ENCODE measurements around the gene SLC6A6. TPM values are rescaled to one million over a fixed set of nuclear protein-coding genes. Genes with fewer than 3 reads are reported as not detected.

Gene SLC6A6
- total RNA-seq, 4 donors from 2014 or later: 15.0 to 36.2 (median 23.7) TPM

GRCh38 chr3:14375192-14375591 is 27.2 kb upstream of the SLC6A6 start:
- TF ChIP-seq POLR2AphosphoS5 (IDR thresholded peaks at IDR 0.05) (no peak), EP300 (IDR thresholded peaks at IDR 0.05) (no peak), POLR2A (IDR thresholded peaks at IDR 0.05; ENCODE audit: low read depth) (no peak)
- TF ChIP-seq, protein P1, sequence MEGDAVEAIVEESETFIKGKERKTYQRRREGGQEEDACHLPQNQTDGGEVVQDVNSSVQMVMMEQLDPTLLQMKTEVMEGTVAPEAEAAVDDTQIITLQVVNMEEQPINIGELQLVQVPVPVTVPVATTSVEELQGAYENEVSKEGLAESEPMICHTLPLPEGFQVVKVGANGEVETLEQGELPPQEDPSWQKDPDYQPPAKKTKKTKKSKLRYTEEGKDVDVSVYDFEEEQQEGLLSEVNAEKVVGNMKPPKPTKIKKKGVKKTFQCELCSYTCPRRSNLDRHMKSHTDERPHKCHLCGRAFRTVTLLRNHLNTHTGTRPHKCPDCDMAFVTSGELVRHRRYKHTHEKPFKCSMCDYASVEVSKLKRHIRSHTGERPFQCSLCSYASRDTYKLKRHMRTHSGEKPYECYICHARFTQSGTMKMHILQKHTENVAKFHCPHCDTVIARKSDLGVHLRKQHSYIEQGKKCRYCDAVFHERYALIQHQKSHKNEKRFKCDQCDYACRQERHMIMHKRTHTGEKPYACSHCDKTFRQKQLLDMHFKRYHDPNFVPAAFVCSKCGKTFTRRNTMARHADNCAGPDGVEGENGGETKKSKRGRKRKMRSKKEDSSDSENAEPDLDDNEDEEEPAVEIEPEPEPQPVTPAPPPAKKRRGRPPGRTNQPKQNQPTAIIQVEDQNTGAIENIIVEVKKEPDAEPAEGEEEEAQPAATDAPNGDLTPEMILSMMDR (IDR thresholded peaks at IDR 0.05): no peak
- Histone ChIP-seq H3K9me3 (no peaks in the 10 kb centered on the region), H3K27ac (replicated peaks in 1 of 4) (no peak overlapping the region), H3K27me3 (no peaks in the 10 kb centered on the region), H3K36me3 (no peaks in the 10 kb centered on the region), H3K4me1 (peaks cover 13 to 40% (median 28%) of the 10 kb centered on the region in 4 donors), H3K4me3 (no peak overlapping the region)
- WGBS: 100% methylated on average over 2 of the region's 4 CpGs
- no peak for DNase-seq (ENCODE audit: extremely low spot score)
- intact Hi-C loops (cut with DNase I): no loop called here

- TF ChIP-seq, protein P1 (IDR thresholded peaks at IDR 0.05): no peak
- no peak for TF ChIP-seq EP300 (IDR thresholded peaks at IDR 0.05)
- no peak for TF ChIP-seq POLR2AphosphoS5 (IDR thresholded peaks at IDR 0.05)
- TF ChIP-seq POLR2A (IDR thresholded peaks at IDR 0.05; ENCODE audit: low read depth): no peak
Measured at GRCh38 chr3:14376348-14377043, 25.9 kb upstream of the SLC6A6 start.

GRCh38 chr3:14377044-14377837 is 25.2 kb upstream of the SLC6A6 start:
- H3K36me3 ChIP-seq: no peaks in the 10 kb centered on the region
- peaks cover 3 to 20% (median 16%) of the 10 kb centered on the region in 4 donors for H3K4me1 ChIP-seq
- H3K9me3 ChIP-seq: no peaks in the 10 kb centered on the region
- no peak overlapping the region for H3K4me3 ChIP-seq
- TF ChIP-seq, protein P1 (IDR thresholded peaks at IDR 0.05): no peak
- TF ChIP-seq POLR2AphosphoS5 (IDR thresholded peaks at IDR 0.05) (no peak), POLR2A (IDR thresholded peaks at IDR 0.05; ENCODE audit: low read depth) (no peak), EP300 (IDR thresholded peaks at IDR 0.05) (no peak)
- DNase-seq (ENCODE audit: extremely low spot score): no peak
- 83% methylated on average over 1 of the region's 6 CpGs for WGBS
- H3K27ac ChIP-seq (replicated peaks in 1 of 4): no peak overlapping the region
- intact Hi-C loops (cut with DNase I): no loop called here
- no peaks in the 10 kb centered on the region for H3K27me3 ChIP-seq

More at GRCh38 chr3:14376348-14377043, 25.9 kb upstream of the SLC6A6 start:
- WGBS: 90% methylated on average over 5 of the region's 9 CpGs
- H3K27ac ChIP-seq (replicated peaks in 1 of 4): no peak overlapping the region
- intact Hi-C loops (cut with DNase I): no loop called here
- H3K4me3 ChIP-seq: no peak overlapping the region
- peaks cover 10 to 28% (median 24%) of the 10 kb centered on the region in 4 donors for H3K4me1 ChIP-seq
- no peaks in the 10 kb centered on the region for H3K9me3 ChIP-seq
- no peaks in the 10 kb centered on the region for H3K27me3 ChIP-seq
- H3K36me3 ChIP-seq: no peaks in the 10 kb centered on the region
- no peak for DNase-seq (ENCODE audit: extremely low spot score)

- Histone ChIP-seq H3K4me3 (no peak overlapping the region), H3K9me3 (no peaks in the 10 kb centered on the region), H3K27ac (replicated peaks in 1 of 4) (no peak overlapping the region), H3K4me1 (peaks cover 0 to 15% (median 12%) of the 10 kb centered on the region in 4 donors), H3K36me3 (no peaks in the 10 kb centered on the region), H3K27me3 (no peaks in the 10 kb centered on the region)
- WGBS: 100% methylated on average over 1 of the region's 3 CpGs
- no peak for DNase-seq (ENCODE audit: extremely low spot score)
- intact Hi-C loops (cut with DNase I): no loop called here
- TF ChIP-seq POLR2AphosphoS5 (IDR thresholded peaks at IDR 0.05) (no peak), POLR2A (IDR thresholded peaks at IDR 0.05; ENCODE audit: low read depth) (no peak), EP300 (IDR thresholded peaks at IDR 0.05) (no peak)
- TF ChIP-seq, protein P1 (IDR thresholded peaks at IDR 0.05): no peak
Measured at GRCh38 chr3:14377838-14378169, 24.6 kb upstream of the SLC6A6 start.
